ENCODE measurements around the gene UBASH3A.

The UBASH3A gene

GRCh38 chr21:42379426-42380215, 24.1 kb upstream of the UBASH3A start:
- DNase-seq (ENCODE audit: low spot score in 2 of 2), result no peak
- no peaks in the 10 kb centered on the region for H3K9me3 ChIP-seq
- H3K27me3 ChIP-seq (ENCODE audit: low read depth), result no peaks in the 10 kb centered on the region
- in situ Hi-C loops (cut with MboI; ENCODE audit: low sequenced_read_pairs), result no loop called here
- no peaks in the 10 kb centered on the region for H3K36me3 ChIP-seq (replicated peaks)
- no peak overlapping the region for H3K4me3 ChIP-seq
- H3K4me1 ChIP-seq, result no peaks in the 10 kb centered on the region

- in situ Hi-C loops (cut with MboI; ENCODE audit: low sequenced_read_pairs), result no loop called here
- Histone ChIP-seq H3K9me3 (no peaks in the 10 kb centered on the region), H3K4me1 (no peaks in the 10 kb centered on the region), H3K4me3 (no peak overlapping the region), H3K36me3 (replicated peaks) (no peaks in the 10 kb centered on the region), H3K27me3 (ENCODE audit: low read depth) (no peaks in the 10 kb centered on the region)
- DNase-seq (ENCODE audit: low spot score in 2 of 2), result no peak
Measured at GRCh38 chr21:42381347-42381984, 22.2 kb upstream of the UBASH3A start.

- Histone ChIP-seq H3K9me3 (no peaks in the 10 kb centered on the region), H3K4me3 (no peak overlapping the region), H3K27me3 (ENCODE audit: low read depth) (no peaks in the 10 kb centered on the region), H3K36me3 (replicated peaks) (no peaks in the 10 kb centered on the region), H3K4me1 (no peaks in the 10 kb centered on the region)
- DNase-seq (ENCODE audit: low spot score in 2 of 2), result no peak
- in situ Hi-C loops (cut with MboI; ENCODE audit: low sequenced_read_pairs), result no loop called here
Measured at GRCh38 chr21:42382915-42383314, 20.8 kb upstream of the UBASH3A start.

GRCh38 chr21:42383331-42383730, 20.4 kb upstream of the UBASH3A start:
- H3K27me3 ChIP-seq (ENCODE audit: low read depth), result no peaks in the 10 kb centered on the region

GRCh38 chr21:42384156-42384945, 19.4 kb upstream of the UBASH3A start:
- no peaks in the 10 kb centered on the region for H3K9me3 ChIP-seq
- no peaks in the 10 kb centered on the region for H3K27me3 ChIP-seq (ENCODE audit: low read depth)
- DNase-seq (ENCODE audit: low spot score in 2 of 2), result no peak
- H3K4me3 ChIP-seq, result no peak overlapping the region
- no peaks in the 10 kb centered on the region for H3K4me1 ChIP-seq
- in situ Hi-C loops (cut with MboI; ENCODE audit: low sequenced_read_pairs), result no loop called here
- no peaks in the 10 kb centered on the region for H3K36me3 ChIP-seq (replicated peaks)

More at GRCh38 chr21:42383331-42383730, 20.4 kb upstream of the UBASH3A start:
- no peaks in the 10 kb centered on the region for H3K9me3 ChIP-seq
- no peak overlapping the region for H3K4me3 ChIP-seq
- in situ Hi-C loops (cut with MboI; ENCODE audit: low sequenced_read_pairs), result no loop called here
- no peaks in the 10 kb centered on the region for H3K36me3 ChIP-seq (replicated peaks)
- DNase-seq (ENCODE audit: low spot score in 2 of 2), result no peak
- H3K4me1 ChIP-seq, result no peaks in the 10 kb centered on the region

- H3K4me1 ChIP-seq, result no peaks in the 10 kb centered on the region
- DNase-seq (ENCODE audit: low spot score in 2 of 2), result no peak
- in situ Hi-C loops (cut with MboI; ENCODE audit: low sequenced_read_pairs), result no loop called here
- no peaks in the 10 kb centered on the region for H3K36me3 ChIP-seq (replicated peaks)
- no peak overlapping the region for H3K4me3 ChIP-seq
- no peaks in the 10 kb centered on the region for H3K9me3 ChIP-seq
- no peaks in the 10 kb centered on the region for H3K27me3 ChIP-seq (ENCODE audit: low read depth)
Measured at GRCh38 chr21:42384989-42385388, 18.7 kb upstream of the UBASH3A start.

GRCh38 chr21:42385619-42386018, 18.1 kb upstream of the UBASH3A start:
- in situ Hi-C loops (cut with MboI; ENCODE audit: low sequenced_read_pairs), result no loop called here
- no peaks in the 10 kb centered on the region for H3K27me3 ChIP-seq (ENCODE audit: low read depth)
- no peak for DNase-seq (ENCODE audit: low spot score in 2 of 2)
- H3K36me3 ChIP-seq (replicated peaks), result no peaks in the 10 kb centered on the region
- no peak overlapping the region for H3K4me3 ChIP-seq
- H3K4me1 ChIP-seq, result no peaks in the 10 kb centered on the region
- no peaks in the 10 kb centered on the region for H3K9me3 ChIP-seq

GRCh38 chr21:42386034-42386591, 17.6 kb upstream of the UBASH3A start:
- in situ Hi-C loops (cut with MboI; ENCODE audit: low sequenced_read_pairs), result no loop called here
- no peaks in the 10 kb centered on the region for H3K36me3 ChIP-seq (replicated peaks)

GRCh38 chr21:42387164-42387563, 16.5 kb upstream of the UBASH3A start:
- no peak for DNase-seq (ENCODE audit: low spot score in 2 of 2)
- in situ Hi-C loops (cut with MboI; ENCODE audit: low sequenced_read_pairs), result no loop called here
- H3K27me3 ChIP-seq (ENCODE audit: low read depth), result no peaks in the 10 kb centered on the region
- no peak overlapping the region for H3K4me3 ChIP-seq
- no peaks in the 10 kb centered on the region for H3K36me3 ChIP-seq (replicated peaks)
- no peaks in the 10 kb centered on the region for H3K9me3 ChIP-seq
- no peaks in the 10 kb centered on the region for H3K4me1 ChIP-seq

More at GRCh38 chr21:42386034-42386591, 17.6 kb upstream of the UBASH3A start:
- no peak overlapping the region for H3K4me3 ChIP-seq
- no peaks in the 10 kb centered on the region for H3K4me1 ChIP-seq
- no peak for DNase-seq (ENCODE audit: low spot score in 2 of 2)
- no peaks in the 10 kb centered on the region for H3K9me3 ChIP-seq
- H3K27me3 ChIP-seq (ENCODE audit: low read depth), result no peaks in the 10 kb centered on the region

- in situ Hi-C loops (cut with MboI; ENCODE audit: low sequenced_read_pairs), result no loop called here
- H3K27me3 ChIP-seq (ENCODE audit: low read depth), result no peaks in the 10 kb centered on the region
- no peaks in the 10 kb centered on the region for H3K9me3 ChIP-seq
- no peak overlapping the region for H3K4me3 ChIP-seq
- no peak for DNase-seq (ENCODE audit: low spot score in 2 of 2)
- no peaks in the 10 kb centered on the region for H3K36me3 ChIP-seq (replicated peaks)
- no peaks in the 10 kb centered on the region for H3K4me1 ChIP-seq
Measured at GRCh38 chr21:42387843-42388340, 15.8 kb upstream of the UBASH3A start.

GRCh38 chr21:42388740-42389448, 14.8 kb upstream of the UBASH3A start:
- no peak for DNase-seq (ENCODE audit: low spot score in 2 of 2)
- H3K27me3 ChIP-seq (ENCODE audit: low read depth), result no peaks in the 10 kb centered on the region
- no peaks in the 10 kb centered on the region for H3K4me1 ChIP-seq
- in situ Hi-C loops (cut with MboI; ENCODE audit: low sequenced_read_pairs), result no loop called here
- H3K36me3 ChIP-seq (replicated peaks), result no peaks in the 10 kb centered on the region
- no peaks in the 10 kb centered on the region for H3K9me3 ChIP-seq
- no peak overlapping the region for H3K4me3 ChIP-seq

- H3K36me3 ChIP-seq (replicated peaks), result no peaks in the 10 kb centered on the region
- H3K9me3 ChIP-seq, result no peaks in the 10 kb centered on the region
- no peak overlapping the region for H3K4me3 ChIP-seq
- in situ Hi-C loops (cut with MboI; ENCODE audit: low sequenced_read_pairs), result no loop called here
- DNase-seq (ENCODE audit: low spot score in 2 of 2), result no peak
- no peaks in the 10 kb centered on the region for H3K4me1 ChIP-seq
- H3K27me3 ChIP-seq (ENCODE audit: low read depth), result no peaks in the 10 kb centered on the region
Measured at GRCh38 chr21:42389449-42389835, 14.3 kb upstream of the UBASH3A start.

GRCh38 chr21:42390193-42390592, 13.5 kb upstream of the UBASH3A start:
- Histone ChIP-seq H3K4me3 (no peak overlapping the region), H3K4me1 (no peaks in the 10 kb centered on the region), H3K27me3 (ENCODE audit: low read depth) (no peaks in the 10 kb centered on the region), H3K36me3 (replicated peaks) (no peaks in the 10 kb centered on the region), H3K9me3 (no peaks in the 10 kb centered on the region)
- in situ Hi-C loops (cut with MboI; ENCODE audit: low sequenced_read_pairs), result no loop called here
- DNase-seq (ENCODE audit: low spot score in 2 of 2), result no peak

Data from HAP-1 (cell line).